Measurements from ENCODE around the gene EDAR. TPM values are rescaled to one million over a fixed set of nuclear protein-coding genes. Genes with fewer than 3 reads are reported as not detected.

The EDAR gene
- total RNA-seq, 2 experiments from 2014 or later: 0.31 to 0.36 TPM

DNA sequence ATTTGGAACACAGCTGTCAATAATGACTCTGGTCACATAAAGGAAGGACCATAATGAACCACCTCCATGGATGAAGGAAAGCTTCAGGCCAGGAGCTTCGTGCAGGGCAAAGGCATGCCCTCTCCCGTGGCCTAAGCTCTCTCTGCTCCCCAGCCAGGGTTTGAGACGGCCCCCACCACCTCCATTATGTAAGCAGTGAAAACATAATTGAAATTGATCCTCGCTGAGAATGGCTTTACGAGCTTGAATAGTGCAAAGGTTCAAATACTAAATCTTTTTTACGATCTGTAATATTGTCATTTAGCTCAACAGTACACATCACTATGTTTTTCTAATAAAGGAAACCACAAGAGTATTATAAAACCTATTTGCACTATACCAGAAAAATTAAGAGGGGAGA is 5.2 kb upstream of the EDAR start:
- H3K36me3 Mint-ChIP-seq: no peaks in the 10 kb centered on the region
- ChIA-PET CTCF (interaction anchor here (1.5 kb wide), 1 partner anchor 66 kb away, joined by 6 read pairs; no protein-coding TSS in a partner anchor), POLR2A (no interaction called here)
- H3K9me3 Mint-ChIP-seq: no peaks in the 10 kb centered on the region
- DNase-seq: no peak
- H3K27me3 Mint-ChIP-seq: no peaks in the 10 kb centered on the region
- intact Hi-C loops (cut with micrococcal nuclease): no loop called here
- no peak overlapping the region for H3K27ac Mint-ChIP-seq
- H3K4me3 Mint-ChIP-seq: no peak overlapping the region
- H3K4me1 Mint-ChIP-seq (ENCODE audit: low read depth): peaks cover 4% of the 10 kb centered on the region

- Mint-ChIP-seq H3K27ac (no peak overlapping the region), H3K27me3 (peaks cover 2% of the 10 kb centered on the region), H3K4me1 (ENCODE audit: low read depth) (peaks cover 13% of the 10 kb centered on the region), H3K4me3 (no peak overlapping the region), H3K36me3 (no peaks in the 10 kb centered on the region), H3K9me3 (no peaks in the 10 kb centered on the region)
- ChIA-PET POLR2A (no interaction called here), CTCF (interaction anchor here (1.5 kb wide), 1 partner anchor 65 kb away, joined by 6 read pairs; no protein-coding TSS in a partner anchor)
- DNase-seq: no peak
- intact Hi-C loops (cut with micrococcal nuclease): no loop called here
Measured at GRCh38 chr2:108993095-108993937, 4.3 kb upstream of the EDAR start.

GRCh38 chr2:108988076-108988795 is 784 bp downstream of the EDAR start:
- no peak for DNase-seq
- no peak overlapping the region for H3K27ac Mint-ChIP-seq
- ChIA-PET CTCF (interaction anchor here (0.7 to 3.9 kb wide), 7 partner anchors 9 to 218 kb away, joined by 3 to 24 read pairs (median 4); no protein-coding TSS in a partner anchor), POLR2A (no interaction called here)
- H3K27me3 Mint-ChIP-seq: peaks cover 2% of the 10 kb centered on the region
- peaks cover 38% of the 10 kb centered on the region for H3K4me1 Mint-ChIP-seq (ENCODE audit: low read depth)
- no peaks in the 10 kb centered on the region for H3K36me3 Mint-ChIP-seq
- no peaks in the 10 kb centered on the region for H3K9me3 Mint-ChIP-seq
- intact Hi-C loops (cut with micrococcal nuclease): loop anchor here (10.0 kb wide), 2 partner anchors 133 to 393 kb away; no protein-coding TSS in a partner anchor
- peak overlapping the region; percentile 65 for H3K4me3 Mint-ChIP-seq

DNA sequence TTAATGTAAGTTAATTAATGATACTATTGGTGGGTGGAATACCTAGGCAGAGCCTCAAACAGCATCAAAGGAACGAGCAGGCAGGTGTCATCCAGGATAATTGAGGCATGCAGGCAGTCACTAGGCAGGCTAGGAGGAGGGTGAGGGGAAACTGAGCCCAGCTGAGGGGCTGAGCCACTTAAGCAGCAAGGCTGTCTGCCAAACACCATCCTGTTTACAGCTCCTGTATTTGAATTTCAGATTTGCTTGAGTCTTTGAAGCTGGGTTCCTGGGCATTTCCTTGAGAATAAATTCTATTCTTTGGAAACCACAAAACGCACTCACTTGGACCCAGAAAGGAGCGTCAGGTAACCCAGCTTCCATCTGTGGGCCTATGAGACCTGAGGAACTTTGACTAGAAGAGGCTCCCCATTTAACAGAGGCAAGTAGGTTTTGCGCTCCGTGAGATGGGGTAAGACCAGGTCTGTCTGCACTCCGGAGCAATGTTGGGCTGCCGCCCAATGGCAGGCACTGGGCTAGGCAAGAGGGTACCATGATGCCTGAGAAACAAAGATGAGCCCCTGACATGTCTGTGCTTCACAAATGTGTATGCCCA is 2.0 kb downstream of the EDAR start:
- peaks cover 2% of the 10 kb centered on the region for H3K27me3 Mint-ChIP-seq
- DNase-seq: peak; percentile 57
- H3K9me3 Mint-ChIP-seq: no peaks in the 10 kb centered on the region
- intact Hi-C loops (cut with micrococcal nuclease): loop anchor here (1.0 to 10.0 kb wide), 3 partner anchors 132 to 392 kb away; partner anchors contain the start of gene CCDC138
- POLR2A ChIA-PET: no interaction called here
- no peak overlapping the region for H3K27ac Mint-ChIP-seq
- no peaks in the 10 kb centered on the region for H3K36me3 Mint-ChIP-seq
- CTCF ChIA-PET: interaction anchor here (0.8 to 3.9 kb wide), 3 partner anchors 19 to 58 kb away, joined by 3 to 24 read pairs (median 4); no protein-coding TSS in a partner anchor
- peaks cover 43% of the 10 kb centered on the region for H3K4me1 Mint-ChIP-seq (ENCODE audit: low read depth)
- H3K4me3 Mint-ChIP-seq: peak overlapping the region; percentile 51

GRCh38 chr2:108983610-108984009 is 5.4 kb downstream of the EDAR start:
- no peak overlapping the region for H3K27ac Mint-ChIP-seq
- intact Hi-C loops (cut with micrococcal nuclease): loop anchor here (5.0 to 10.0 kb wide), 3 partner anchors 46 to 389 kb away; no protein-coding TSS in a partner anchor
- H3K9me3 Mint-ChIP-seq: no peaks in the 10 kb centered on the region
- CTCF ChIA-PET: no interaction called here
- no peak overlapping the region for H3K4me3 Mint-ChIP-seq
- H3K36me3 Mint-ChIP-seq: no peaks in the 10 kb centered on the region
- peaks cover 48% of the 10 kb centered on the region for H3K4me1 Mint-ChIP-seq (ENCODE audit: low read depth)
- H3K27me3 Mint-ChIP-seq: peaks cover 2% of the 10 kb centered on the region
- DNase-seq: no peak
- POLR2A ChIA-PET: no interaction called here

DNA sequence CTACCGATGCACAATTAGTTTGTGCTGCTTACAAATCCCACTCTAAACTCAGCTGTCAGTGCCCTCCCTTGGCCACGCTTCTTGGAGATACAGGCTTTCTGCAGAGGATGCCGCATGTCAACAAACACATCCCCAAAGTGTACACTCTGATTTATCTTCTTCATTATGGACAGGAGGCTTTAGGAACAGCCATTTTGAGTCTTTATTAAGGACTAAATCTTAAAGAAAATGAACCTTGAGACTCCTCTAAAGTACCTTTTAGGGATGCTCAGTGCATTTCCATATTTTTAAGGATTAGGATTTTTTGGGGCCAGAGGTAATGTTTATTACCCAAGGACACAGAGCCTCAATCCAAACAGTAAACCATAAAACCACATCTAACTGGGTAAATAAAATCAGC is 6.0 kb downstream of the EDAR start:
- Mint-ChIP-seq H3K27ac (no peak overlapping the region), H3K9me3 (no peaks in the 10 kb centered on the region), H3K4me1 (ENCODE audit: low read depth) (peaks cover 42% of the 10 kb centered on the region), H3K4me3 (no peak overlapping the region), H3K36me3 (no peaks in the 10 kb centered on the region), H3K27me3 (no peaks in the 10 kb centered on the region)
- no peak for DNase-seq
- POLR2A ChIA-PET: no interaction called here
- intact Hi-C loops (cut with micrococcal nuclease): loop anchor here (5.0 to 10.0 kb wide), 3 partner anchors 46 to 388 kb away; no protein-coding TSS in a partner anchor
- CTCF ChIA-PET: no interaction called here

- H3K4me1 Mint-ChIP-seq (ENCODE audit: low read depth): peaks cover 34% of the 10 kb centered on the region
- no peak overlapping the region for H3K27ac Mint-ChIP-seq
- no peaks in the 10 kb centered on the region for H3K36me3 Mint-ChIP-seq
- no peak overlapping the region for H3K4me3 Mint-ChIP-seq
- no peaks in the 10 kb centered on the region for H3K27me3 Mint-ChIP-seq
- ChIA-PET CTCF (no interaction called here), POLR2A (no interaction called here)
- no peak for DNase-seq
- H3K9me3 Mint-ChIP-seq: no peaks in the 10 kb centered on the region
- intact Hi-C loops (cut with micrococcal nuclease): loop anchor here (5.0 to 10.0 kb wide), 3 partner anchors 45 to 387 kb away; no protein-coding TSS in a partner anchor
Measured at GRCh38 chr2:108982259-108982679, 6.8 kb downstream of the EDAR start.

DNA sequence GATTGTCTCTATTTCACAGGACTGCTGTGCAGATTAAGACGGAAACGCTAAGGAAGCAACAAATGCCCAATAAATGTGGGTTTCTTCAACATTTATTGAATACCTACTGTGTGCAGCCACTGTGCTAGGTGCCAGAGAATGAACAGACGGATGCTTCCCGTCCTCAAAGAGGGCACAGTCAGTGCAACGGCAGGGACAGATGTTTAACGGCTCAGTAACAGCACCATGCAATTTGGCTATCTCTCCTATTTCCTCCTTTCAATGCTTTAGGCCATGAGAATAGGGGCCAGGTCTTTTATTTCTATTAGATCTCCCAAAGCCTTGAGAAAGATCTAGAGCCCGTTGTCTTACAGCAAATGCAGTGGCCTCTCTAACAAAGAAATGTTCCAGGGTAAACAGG is 7.2 kb downstream of the EDAR start:
- intact Hi-C loops (cut with micrococcal nuclease): loop anchor here (5.0 to 10.0 kb wide), 3 partner anchors 45 to 387 kb away; no protein-coding TSS in a partner anchor
- no peak overlapping the region for H3K4me3 Mint-ChIP-seq
- DNase-seq: no peak
- no peaks in the 10 kb centered on the region for H3K36me3 Mint-ChIP-seq
- peaks cover 30% of the 10 kb centered on the region for H3K4me1 Mint-ChIP-seq (ENCODE audit: low read depth)
- H3K27ac Mint-ChIP-seq: no peak overlapping the region
- CTCF ChIA-PET: no interaction called here
- no peaks in the 10 kb centered on the region for H3K9me3 Mint-ChIP-seq
- no peaks in the 10 kb centered on the region for H3K27me3 Mint-ChIP-seq
- POLR2A ChIA-PET: no interaction called here

GRCh38 chr2:108980076-108980475 is 8.9 kb downstream of the EDAR start:
- intact Hi-C loops (cut with micrococcal nuclease): loop anchor here (5.0 to 10.0 kb wide), 3 partner anchors 43 to 385 kb away; no protein-coding TSS in a partner anchor
- CTCF ChIA-PET: no interaction called here
- Mint-ChIP-seq H3K27me3 (no peaks in the 10 kb centered on the region), H3K36me3 (no peaks in the 10 kb centered on the region), H3K4me3 (no peak overlapping the region), H3K27ac (no peak overlapping the region), H3K9me3 (no peaks in the 10 kb centered on the region), H3K4me1 (ENCODE audit: low read depth) (peaks cover 23% of the 10 kb centered on the region)
- DNase-seq: no peak
- POLR2A ChIA-PET: no interaction called here

GRCh38 chr2:108979461-108979860 is 9.6 kb downstream of the EDAR start:
- intact Hi-C loops (cut with micrococcal nuclease): no loop called here
- no peaks in the 10 kb centered on the region for H3K9me3 Mint-ChIP-seq
- H3K4me3 Mint-ChIP-seq: no peak overlapping the region
- CTCF ChIA-PET: interaction anchor here (1.0 to 1.3 kb wide), 2 partner anchors 9 to 343 kb away, joined by 3 to 4 read pairs; no protein-coding TSS in a partner anchor
- H3K36me3 Mint-ChIP-seq: no peaks in the 10 kb centered on the region
- POLR2A ChIA-PET: no interaction called here
- DNase-seq: no peak
- H3K27me3 Mint-ChIP-seq: no peaks in the 10 kb centered on the region
- no peak overlapping the region for H3K27ac Mint-ChIP-seq
- peaks cover 28% of the 10 kb centered on the region for H3K4me1 Mint-ChIP-seq (ENCODE audit: low read depth)

DNA sequence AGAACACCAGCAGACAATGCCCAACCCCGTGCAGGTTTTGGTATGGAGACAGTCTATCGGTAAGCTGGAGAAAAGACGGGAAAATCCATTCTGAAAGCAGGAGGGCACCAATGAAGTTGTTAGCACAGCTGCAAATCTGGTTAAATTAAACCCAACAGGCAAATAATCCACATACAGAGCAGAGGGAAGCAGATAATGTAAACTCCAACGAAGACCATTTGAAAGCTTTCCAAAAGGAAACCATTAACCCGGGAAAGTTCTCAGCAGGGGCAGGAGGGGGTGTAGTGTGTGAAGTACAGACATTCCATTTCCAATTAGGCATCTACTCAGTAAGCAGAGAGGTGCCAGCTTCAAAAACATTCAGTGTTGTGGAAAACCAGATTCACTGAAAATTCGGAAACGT is 10.3 kb downstream of the EDAR start:
- Mint-ChIP-seq H3K4me3 (no peak overlapping the region), H3K27ac (no peak overlapping the region), H3K9me3 (no peaks in the 10 kb centered on the region), H3K27me3 (no peaks in the 10 kb centered on the region), H3K4me1 (ENCODE audit: low read depth) (peaks cover 28% of the 10 kb centered on the region), H3K36me3 (no peaks in the 10 kb centered on the region)
- intact Hi-C loops (cut with micrococcal nuclease): no loop called here
- DNase-seq: no peak
- CTCF ChIA-PET: interaction anchor here (1.0 to 1.3 kb wide), 2 partner anchors 10 to 342 kb away, joined by 3 to 4 read pairs; no protein-coding TSS in a partner anchor
- POLR2A ChIA-PET: no interaction called here

Data from activated CD4-positive, alpha-beta memory T cell treated with anti-CD3 and anti-CD28 coated beads for 36 hours (primary cell).